HG03280 (cell line): ENCODE data around the gene CFAP61.

ENCODE experiments used
- ATAC-seq: cut with Tn5 transposase; IDR thresholded peaks from one replicate; pipeline ENCODE4 v1.9.1; 2021; ENCODE audit warnings: mild to moderate bottlenecking, moderate library complexity; ENCODE audit not compliant: unreplicated experiment

Gene CFAP61

DNA sequence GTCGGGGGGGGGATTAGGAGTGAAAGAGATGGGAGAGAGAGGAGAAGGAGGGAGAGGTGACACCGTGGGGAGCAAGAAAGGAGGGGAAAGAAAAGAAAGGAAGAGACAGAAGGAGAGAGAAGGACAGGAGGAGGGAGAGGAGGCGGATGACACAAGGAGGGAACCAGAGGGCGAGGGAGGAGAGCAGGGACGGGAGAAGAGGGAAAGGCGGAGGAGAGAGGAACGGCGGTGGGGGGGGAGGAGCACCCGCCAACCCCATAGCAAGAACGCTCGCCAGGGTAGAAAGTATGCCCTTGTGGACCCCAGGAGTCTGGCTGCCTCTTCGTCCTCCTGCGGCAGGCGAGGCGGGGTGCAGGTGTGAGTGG, 311.1 kb downstream of the CFAP61 start:
- no peak for ATAC-seq

DNA sequence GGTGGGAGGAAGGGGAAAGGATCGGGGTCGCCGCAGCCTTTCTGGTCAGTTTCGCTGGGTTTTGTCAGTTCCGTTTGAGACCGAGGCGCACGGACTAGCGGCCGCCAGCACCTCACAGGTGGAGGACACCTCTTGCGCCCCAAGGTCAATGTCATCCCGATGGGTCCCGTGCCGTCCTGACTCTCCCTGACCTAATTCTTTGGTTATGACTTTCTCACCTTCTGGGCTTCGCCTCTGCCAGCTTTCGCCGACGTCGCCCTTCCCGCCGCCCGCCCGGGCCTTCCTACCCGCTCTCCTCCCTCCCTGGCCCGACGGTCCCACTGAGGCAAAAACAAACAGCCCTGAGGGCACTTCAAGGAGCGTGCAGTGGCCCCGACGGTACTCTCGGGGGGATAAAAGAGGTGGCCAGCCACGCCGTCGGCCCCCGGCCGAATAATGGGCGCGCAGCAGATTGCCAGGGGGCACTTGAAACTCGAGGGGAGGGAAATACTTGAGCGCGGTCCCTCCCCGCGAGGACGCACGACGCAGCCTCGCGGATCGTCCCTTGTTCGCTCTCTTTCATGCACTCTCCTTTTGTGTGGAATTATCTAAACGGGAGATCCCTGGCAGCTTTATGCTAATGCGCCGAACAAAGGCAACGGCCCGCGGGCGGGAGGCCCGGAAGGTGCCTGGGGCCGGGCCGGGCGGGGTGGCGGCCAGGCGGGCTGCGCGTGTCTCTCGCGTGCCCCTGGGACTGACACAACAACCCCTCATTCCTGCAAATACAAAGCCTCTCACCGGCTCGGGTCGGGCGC, 311.7 kb downstream of the CFAP61 start:
- ATAC-seq, result no peak

DNA sequence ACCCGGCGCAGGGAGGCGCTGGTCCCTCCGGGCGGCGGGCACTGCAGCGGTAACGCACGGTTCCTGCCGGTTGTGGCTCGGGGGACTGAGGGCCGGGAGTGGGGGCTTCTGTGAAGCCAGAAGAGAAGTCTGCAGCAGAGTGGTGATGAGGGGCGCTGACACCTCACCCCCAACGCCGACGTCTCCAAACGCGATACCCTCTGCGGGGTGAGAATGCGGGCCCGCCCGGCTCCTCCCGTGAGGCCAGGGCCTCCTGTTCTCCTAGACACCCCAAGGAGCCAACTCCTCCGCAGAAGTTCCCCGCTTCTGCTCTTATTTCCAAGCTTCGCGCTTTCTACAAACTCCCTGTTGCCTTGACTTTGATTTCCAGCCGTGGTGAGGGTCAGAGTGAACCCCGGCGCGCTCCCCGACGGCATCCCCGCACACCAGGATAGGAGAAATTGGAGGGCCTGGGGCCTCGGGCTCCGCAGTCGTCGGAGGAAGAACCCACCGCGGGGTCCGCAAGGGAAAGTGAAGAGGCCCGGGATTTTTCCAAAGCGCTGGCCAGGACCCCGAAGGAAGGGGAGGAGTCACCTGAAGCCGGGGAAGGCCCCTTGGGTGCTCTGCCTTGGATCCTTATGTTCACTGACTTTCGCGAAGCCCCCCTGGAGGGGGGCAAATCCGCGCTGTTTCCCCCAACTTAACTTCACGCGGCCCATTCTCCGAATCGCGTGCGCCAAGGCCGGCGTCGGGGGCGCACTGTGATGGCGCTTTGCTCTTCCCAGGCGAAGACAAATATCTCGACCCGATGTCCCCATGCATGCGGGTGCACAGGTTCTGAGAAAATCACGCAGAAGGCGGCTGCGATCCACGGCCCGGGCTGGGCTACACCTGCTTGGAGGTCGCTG, 312.5 kb downstream of the CFAP61 start:
- ATAC-seq, result no peak

DNA sequence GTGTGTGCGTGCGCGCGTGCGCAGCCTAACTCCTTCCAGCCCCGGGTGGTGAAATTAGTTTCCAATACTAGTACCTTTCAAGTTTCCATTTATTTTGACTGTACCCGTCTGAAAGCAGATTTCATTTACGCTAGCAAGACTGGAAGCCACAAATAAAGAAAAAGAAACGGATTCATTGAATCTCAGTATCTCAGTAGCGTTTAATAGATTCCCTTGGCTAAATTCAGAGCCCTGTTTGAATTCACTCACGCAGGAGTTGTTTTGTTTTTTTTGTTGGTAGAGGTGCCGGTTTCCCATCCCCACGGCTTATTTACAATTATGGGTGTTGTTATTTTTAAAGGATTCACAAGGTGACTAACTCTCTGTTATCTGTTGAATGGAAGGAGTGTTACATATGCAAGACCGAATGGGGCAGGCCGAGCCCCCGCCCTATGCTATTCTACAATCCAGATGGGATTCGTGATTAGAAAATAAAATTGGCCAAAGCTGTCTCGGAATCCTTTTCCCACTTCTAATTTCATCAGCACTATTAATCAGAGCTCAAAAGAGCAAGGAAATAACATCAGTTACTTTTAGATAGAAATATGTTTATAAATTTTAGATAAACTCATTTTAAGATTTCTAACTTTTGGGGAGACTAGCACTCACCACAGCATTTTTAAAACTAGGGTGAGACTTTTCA, 313.3 kb downstream of the CFAP61 start:
- no peak for ATAC-seq

DNA sequence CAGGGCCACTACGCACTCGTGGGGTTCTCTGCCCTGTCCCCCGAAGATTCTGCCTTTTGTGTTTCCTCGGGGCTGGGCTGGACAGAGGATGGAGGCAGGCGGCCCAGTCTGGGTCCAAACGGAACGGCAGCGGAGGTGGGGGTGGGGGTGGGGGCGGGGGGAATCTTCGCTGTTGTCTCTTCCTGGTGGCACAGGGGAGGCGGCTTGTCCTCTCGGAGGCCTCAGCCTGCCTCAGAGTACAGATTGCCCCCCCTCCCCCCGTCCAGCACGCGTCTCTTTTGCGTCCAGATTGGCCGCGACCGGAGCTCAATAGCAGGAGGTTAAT, 314.2 kb downstream of the CFAP61 start:
- ATAC-seq, result no peak

DNA sequence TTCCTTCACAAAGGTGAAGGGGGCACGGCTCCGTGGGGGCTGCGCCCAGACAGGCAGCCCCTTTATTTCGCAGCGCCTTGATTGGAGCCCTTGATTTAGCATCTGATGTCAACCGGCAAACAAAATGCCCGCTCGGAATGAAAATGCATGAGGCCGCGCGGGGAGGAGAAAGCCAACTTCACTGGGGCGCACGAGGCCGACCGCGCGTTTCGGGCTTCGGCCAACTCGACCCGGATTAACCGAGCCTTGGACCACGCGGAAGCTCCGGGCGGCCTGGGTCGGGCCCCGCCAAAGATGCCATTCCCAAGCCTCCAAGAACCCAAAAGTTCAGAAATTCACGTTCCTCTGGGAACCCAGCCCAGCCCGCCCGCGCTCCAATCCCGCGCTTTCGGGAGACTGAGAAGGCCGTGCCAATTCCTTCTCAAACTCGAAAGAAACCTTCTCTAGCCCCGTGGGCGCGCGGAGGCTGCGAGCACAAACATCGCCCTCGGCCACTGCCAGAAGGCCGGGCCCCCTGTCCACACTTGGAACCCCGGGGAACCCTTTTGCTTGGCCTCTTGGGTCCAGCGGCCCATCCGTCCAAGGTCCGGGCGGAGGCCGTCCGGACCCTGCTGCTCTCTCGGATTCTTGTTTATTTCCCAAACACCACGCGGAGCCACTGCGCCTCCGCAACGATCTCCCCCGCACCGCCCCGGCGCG, 314.7 kb downstream of the CFAP61 start:
- no peak for ATAC-seq

DNA sequence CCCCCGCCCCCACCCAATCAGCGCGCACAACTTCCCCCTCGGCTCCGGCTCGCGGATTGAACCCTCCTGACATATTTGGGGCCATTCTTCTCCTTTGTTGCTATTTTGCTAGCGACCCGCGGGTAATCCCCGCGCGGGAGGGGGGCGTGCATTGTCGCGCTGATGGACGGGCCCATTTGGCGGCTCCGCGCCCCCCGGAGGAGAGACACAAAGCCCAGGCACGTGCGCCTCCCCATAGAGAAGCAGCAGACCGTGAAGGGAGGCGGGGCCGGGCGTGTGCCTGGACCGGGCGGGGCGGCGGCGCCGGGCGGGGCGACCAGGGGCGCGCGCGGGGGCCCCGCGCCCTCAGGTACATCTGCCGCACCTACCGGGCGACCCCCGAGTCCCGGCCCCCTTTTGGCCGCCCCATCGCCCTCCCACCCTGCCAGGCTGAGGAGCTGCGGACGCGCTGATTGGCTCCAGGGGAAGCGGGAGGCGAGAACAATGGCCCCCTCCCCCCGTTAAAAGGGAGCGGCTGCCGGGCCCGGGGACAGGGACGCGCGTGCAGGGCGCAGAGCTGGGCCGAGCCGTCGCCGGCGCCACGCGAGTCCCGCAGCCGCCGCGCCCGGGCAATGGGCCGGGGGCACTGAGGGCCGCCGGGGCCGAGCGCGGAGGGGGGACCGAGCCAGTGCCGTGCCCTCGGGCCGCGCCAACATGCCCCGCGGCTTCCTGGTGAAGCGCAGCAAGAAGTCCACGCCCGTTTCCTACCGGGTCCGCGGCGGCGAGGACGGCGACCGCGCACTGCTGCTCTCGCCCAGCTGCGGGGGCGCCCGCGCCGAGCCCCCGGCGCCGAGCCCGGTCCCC, 315.5 kb downstream of the CFAP61 start, which contains the start of gene INSM1:
INSM1 (plus strand) TSS at position 530 of the 843 bp plus-strand sequence; CDS start at position 694, 164 bp downstream.
- no peak for ATAC-seq

DNA sequence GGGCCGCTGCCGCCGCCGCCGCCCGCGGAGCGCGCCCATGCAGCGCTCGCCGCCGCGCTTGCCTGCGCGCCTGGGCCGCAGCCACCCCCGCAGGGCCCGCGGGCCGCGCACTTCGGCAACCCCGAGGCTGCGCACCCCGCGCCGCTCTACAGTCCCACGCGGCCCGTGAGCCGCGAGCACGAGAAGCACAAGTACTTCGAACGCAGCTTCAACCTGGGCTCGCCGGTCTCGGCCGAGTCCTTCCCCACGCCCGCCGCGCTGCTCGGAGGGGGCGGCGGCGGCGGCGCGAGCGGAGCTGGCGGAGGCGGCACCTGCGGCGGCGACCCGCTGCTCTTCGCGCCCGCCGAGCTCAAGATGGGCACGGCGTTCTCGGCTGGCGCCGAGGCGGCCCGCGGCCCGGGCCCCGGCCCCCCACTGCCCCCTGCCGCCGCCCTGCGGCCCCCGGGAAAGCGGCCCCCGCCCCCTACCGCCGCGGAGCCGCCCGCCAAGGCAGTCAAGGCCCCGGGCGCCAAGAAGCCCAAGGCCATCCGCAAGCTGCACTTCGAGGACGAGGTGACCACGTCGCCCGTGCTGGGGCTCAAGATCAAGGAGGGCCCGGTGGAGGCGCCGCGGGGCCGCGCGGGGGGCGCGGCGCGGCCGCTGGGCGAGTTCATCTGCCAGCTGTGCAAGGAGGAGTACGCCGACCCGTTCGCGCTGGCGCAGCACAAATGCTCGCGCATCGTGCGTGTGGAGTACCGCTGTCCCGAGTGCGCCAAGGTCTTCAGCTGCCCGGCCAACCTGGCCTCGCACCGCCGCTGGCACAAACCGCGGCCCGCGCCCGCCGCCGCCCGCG, 316.3 kb downstream of the CFAP61 start:
- ATAC-seq, result no peak

DNA sequence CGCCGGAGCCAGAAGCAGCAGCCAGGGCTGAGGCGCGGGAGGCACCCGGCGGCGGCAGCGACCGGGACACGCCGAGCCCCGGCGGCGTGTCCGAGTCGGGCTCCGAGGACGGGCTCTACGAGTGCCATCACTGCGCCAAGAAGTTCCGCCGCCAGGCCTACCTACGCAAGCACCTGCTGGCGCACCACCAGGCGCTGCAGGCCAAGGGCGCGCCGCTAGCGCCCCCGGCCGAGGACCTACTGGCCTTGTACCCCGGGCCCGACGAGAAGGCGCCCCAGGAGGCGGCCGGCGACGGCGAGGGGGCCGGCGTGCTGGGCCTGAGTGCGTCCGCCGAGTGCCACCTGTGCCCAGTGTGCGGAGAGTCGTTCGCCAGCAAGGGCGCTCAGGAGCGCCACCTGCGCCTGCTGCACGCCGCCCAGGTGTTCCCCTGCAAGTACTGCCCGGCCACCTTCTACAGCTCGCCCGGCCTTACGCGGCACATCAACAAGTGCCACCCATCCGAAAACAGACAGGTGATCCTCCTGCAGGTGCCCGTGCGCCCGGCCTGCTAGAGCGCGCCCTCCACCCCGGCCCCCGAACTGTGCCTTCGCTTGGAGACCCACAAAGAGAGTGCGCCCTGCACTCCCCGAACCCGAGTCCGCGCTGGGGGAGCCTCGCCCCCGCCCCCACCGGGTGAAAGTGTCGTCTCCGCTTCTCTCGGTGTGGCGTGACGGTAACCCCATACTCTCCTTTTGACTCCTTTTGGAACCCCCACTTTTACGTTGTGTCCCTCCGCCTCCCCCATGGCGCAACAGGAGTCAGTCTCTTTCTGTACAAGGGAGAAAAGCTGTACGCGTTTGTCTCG, 317.1 kb downstream of the CFAP61 start:
- ATAC-seq, result no peak

DNA sequence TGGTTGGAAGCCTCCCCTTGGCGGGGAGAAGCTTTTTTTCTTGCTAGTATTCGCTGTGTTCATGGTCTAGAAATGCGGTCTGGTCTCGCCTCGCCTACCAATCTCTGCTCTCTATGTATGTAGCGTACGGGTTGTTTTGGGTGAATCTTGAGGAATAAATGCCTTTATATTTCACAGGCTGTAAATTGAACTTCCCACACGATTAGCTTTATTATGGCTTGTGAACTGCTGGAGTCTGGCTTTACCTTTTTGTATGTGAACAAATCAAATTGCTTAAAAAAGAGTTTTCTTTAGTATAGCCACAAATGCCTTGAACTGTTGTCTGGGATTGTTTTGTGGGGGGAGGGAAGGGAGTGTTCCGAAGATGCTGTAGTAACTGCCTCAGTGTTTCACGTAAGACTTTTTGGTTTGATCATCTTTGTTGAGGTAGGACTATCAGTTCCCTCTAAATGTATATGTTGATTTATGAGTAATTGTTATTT, 317.8 kb downstream of the CFAP61 start:
- no peak for ATAC-seq

DNA sequence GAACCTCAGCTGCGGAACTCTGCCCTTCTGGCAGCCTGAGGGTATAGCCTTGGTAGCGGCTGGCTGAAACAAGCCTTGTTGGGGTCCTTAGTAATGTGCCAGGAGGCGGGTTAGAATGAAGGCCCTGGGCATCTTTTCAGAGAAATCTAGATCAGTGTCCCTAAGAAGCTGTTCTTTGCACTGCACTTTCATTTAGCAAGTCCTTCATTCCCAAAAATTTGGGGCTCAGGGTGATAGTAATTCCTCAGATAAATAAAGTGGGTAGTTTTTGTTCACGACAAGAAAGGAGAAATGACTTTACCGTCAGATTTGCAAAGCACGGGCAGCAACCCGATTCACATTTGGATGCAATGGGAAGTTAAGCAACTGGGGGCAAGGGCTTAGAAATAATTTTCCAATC, 318.8 kb downstream of the CFAP61 start:
- ATAC-seq, result no peak

DNA sequence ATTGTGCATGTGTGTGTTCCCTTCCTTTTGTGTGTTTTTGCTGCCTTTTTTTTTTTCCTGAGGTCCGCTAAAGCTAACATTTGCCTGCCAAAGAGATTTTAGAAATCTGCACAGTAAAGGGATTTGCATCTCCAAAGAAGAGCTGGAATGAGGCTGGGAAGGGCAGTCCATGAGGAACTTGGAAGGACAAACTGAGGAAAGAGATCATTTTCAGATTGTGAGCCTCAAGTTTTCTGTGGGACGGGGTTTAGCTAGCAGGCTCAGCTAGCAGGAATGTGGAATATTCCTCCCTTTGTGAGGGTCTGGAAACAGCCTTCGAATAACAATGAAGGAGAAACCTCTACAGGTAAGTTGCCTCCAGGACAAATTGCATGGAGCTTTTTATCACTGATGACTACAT, 319.3 kb downstream of the CFAP61 start:
- no peak for ATAC-seq

DNA sequence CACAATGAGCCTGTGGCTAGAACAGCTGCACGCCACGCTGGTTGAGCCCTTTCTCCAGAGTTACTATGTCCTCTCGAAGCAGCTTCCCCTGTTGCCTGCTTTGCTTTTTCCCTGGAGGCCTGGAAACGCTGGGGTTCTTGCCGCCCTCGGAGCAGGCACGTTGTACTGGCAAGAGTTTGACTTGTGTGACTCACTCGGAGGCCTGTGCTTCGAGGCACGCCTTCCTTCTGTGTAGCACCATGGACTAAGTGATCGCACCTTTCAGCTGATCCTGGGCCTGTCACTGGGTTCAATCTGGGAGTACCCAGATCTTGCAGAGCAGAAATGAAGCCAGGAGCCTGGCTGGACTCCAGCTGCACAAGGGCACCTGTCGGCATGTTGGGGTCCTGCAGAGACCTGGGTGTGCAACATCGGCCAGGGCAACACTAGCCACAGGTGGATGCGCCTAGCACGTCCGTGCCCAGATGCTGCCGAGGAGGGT, 320.8 kb downstream of the CFAP61 start:
- ATAC-seq, result no peak

DNA sequence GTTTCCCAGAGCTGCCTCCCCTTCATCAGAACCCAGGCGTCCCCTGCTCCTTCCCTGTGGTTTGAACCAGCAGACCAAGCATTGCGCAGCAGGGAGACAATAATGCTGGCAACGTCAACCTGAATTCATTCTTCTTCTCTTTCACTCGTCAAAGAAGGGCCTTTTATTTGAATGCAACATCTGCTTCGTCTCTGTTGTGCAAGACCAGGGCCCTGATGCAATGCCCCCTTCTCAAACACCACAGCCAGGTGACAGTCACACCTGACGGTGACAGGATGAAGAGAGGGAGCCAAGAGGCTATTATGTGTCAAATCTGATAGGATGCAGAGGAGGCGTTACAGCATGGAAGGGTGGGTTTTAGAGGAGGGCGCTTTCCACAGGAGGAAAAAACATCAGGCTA, 323.5 kb downstream of the CFAP61 start:
- ATAC-seq, result no peak

DNA sequence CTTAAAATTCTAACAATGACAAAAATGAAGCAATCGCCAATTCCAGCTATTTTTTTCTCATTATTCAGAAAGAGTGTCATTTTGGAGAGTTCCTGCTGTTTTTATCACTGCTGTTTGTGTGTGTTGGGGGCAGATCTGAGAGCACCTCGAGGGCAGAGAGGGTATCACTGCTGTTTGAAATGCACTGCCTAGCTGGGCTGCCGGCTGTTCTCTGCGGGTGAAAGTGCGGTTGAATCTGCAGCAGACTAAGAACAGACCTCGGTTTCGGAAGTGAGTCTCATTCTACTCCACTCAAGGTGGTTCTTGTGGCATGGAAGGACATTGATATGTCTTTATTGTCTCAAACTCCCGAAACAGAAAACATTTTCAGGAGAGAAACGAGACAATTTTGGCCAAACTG, 333.9 kb downstream of the CFAP61 start:
- ATAC-seq, result no peak

DNA sequence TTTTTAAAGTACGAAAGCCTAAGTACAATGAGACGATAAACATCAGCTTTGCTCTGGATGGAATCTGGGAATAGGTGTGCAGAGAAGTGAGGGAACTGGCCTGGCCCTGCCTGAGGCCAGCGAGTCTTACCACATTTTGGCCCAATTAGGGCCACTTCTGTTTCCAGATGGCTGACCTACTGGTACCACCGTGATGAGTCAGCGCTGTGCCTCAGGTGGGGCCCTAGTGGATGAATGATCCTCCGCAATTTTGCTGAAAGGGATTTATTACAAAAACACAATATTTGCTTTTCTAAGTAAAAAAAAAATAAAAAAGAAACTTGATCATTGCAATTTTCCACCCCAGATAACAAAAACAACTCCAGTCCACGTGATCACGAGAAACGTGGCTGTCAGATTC, 338.1 kb downstream of the CFAP61 start:
- no peak for ATAC-seq

DNA sequence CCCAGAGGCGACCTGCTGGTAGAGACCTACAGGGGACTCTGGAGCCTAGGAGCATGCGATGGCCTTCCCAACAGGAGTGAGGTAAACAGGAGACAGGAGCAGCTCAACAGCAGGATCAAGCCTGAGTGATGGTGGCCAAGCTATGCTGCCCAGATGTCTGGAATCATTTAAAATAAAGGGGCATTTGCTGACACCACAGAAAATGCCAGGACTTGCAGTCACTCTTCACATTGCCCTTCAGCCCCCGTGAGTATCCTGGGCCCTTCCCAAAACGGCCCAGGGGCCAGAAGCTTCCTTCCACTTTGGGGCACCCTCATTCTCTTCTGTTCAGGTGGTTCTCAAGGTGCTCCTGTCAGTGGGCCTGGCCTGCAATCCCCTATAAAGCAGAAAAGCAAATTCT, 338.8 kb downstream of the CFAP61 start:
- no peak for ATAC-seq

DNA sequence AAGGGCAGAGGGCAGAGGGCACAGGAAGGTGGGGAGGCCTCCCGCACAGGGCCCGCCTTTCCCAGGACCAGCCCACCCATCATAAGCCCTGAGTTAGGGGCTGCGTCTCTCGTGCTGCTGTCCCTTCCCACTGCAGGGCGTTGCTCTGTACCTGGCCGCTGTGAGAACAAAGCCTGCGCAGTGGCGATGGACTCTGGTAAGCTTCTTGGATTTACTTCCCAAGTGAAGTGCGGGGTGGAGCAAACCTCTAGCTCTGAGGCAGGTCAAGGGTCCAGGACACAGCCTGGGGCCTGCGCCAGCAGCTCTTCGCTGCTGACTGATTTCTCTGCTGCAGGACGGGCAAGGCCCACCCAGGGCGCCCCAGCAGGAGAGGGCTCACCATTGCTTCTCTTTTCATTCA, 339.4 kb downstream of the CFAP61 start:
- no peak for ATAC-seq
